OCI-LY1 (cell line): ENCODE results near the gene RAET1E.

Source experiments
- EZH2 ChIP-seq: fragments of 200-600 bp; sonication (generic), shearing (Covaris generic); IDR thresholded peaks from 2 replicates; pipeline ENCODE4 v1.8.0; 2017; ENCODE audit warnings: borderline replicate concordance, mixed run types, mild to moderate bottlenecking, antibody characterized with exemption, low read length, moderate library complexity, mixed read lengths
- TF ChIP-seq, protein P1 (sequence below): fragments of 200-600 bp; sonication (generic), shearing (Covaris generic); IDR thresholded peaks from 2 replicates; pipeline ENCODE4 v1.5.1; 2017; ENCODE audit warnings: mild to moderate bottlenecking, antibody characterized with exemption, low read length, moderate library complexity, mixed read lengths

DNA sequence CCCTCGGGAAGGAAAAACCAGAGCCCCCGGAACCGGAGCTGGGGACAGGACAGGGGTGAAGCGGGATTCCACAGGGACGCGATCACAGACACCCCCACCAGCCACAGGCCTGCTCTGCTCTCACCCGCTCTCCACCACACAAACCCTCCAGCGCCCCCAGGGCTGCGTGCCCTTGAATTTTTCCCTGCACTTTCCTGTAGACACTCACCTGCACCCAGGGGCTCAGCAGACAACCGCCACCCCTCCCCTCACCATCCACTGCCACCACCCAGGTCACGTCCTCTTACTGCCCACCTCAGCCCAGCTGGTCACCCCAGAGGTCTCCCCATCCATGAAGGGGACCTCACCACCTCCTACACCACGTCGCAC lies 44.5 kb upstream of the RAET1E start:
- TF ChIP-seq EZH2: no peak
- TF ChIP-seq, protein P1, sequence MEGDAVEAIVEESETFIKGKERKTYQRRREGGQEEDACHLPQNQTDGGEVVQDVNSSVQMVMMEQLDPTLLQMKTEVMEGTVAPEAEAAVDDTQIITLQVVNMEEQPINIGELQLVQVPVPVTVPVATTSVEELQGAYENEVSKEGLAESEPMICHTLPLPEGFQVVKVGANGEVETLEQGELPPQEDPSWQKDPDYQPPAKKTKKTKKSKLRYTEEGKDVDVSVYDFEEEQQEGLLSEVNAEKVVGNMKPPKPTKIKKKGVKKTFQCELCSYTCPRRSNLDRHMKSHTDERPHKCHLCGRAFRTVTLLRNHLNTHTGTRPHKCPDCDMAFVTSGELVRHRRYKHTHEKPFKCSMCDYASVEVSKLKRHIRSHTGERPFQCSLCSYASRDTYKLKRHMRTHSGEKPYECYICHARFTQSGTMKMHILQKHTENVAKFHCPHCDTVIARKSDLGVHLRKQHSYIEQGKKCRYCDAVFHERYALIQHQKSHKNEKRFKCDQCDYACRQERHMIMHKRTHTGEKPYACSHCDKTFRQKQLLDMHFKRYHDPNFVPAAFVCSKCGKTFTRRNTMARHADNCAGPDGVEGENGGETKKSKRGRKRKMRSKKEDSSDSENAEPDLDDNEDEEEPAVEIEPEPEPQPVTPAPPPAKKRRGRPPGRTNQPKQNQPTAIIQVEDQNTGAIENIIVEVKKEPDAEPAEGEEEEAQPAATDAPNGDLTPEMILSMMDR: no peak
